GM12801 (cell line): Measurements from ENCODE around the gene ZZZ3.

Experiments
- CTCF ChIP-seq: IDR thresholded peaks from one replicate; pipeline ENCODE4 v1.5.1; 2011; ENCODE audit warnings: control low read depth; ENCODE audit not compliant: insufficient read length; ENCODE audit errors: extremely low read depth

ZZZ3 gene

DNA sequence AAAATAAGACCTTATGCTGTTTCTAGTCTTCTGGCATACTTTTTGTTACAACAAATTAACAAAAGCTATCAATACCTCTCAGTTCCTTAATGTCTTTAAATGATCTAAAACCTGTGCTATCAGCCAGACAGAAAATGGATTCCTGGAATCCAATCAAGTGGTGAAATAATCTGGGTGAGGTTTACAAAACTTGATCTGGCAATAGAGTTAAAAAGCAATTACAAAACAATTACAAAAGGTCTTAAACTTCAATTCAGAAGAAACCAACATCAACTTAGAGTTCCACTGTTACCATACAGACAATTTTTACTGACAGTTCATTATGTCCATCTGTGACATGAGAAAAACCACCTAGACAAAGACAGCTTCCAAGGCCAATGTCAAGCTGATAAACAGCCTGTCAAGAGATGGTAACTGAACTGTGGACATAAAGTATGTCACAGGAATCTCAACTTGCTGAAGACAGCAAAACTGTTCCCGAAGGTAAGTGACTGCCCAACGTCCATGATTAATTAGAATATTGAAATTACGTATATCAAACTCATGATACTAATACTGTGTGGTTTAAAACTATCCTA, 17.4 kb downstream of the ZZZ3 start:
- no peak for TF ChIP-seq CTCF

DNA sequence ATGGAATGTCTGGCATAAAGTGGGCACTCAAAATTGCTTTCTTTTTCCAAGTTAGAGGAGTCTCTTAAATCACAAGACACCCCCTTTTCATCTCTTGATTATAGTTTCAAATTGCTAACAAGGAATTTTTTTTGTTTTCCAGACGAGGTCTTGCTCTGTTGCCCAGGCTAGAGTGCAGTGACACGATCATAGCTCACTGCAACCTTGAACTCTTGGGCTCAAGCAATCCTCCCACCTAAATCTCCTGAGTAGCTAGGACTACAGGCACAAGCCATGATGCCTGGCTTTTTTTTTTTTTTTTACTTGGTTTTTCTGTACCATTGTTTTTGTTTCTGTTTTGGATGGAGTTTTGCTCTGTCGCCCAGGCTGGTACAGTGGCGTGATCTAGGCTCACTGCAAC, 20.8 kb downstream of the ZZZ3 start:
- TF ChIP-seq CTCF, result no peak

DNA sequence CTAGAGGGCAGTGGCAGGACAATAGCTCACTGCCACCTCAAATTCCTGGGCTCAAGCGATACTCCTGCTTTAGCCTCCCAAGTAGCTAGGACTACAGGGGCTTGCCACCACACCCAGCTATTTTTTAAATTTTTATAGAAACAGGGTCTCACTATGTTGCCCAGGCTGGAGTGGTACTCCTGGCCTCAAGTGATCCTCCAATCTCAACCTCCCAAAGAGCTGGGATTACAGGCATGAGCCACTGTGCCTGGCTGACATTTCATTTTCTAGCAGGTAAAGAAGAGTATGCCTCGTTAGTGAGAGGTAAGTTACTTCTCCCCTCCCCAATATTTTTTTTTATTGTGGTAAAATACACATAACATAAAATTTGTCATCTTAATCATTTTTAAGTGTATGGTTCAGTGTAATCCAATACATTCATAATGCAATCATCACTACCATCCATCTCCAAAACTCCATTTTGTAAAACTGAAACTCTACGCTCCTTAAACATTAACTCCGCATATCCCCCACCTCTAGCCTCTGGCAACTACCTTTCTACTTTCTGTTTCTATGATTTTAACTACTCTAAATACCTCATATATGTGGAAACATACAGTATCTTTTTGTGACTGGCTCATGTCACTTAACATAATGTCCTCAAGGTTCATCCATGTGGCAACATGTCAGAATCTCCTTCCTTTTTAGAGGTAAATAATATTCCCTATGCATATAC, 22.4 kb downstream of the ZZZ3 start:
- no peak for TF ChIP-seq CTCF

GRCh38 chr1:77658271-77658670, 24.2 kb downstream of the ZZZ3 start:
- TF ChIP-seq CTCF, result no peak

DNA sequence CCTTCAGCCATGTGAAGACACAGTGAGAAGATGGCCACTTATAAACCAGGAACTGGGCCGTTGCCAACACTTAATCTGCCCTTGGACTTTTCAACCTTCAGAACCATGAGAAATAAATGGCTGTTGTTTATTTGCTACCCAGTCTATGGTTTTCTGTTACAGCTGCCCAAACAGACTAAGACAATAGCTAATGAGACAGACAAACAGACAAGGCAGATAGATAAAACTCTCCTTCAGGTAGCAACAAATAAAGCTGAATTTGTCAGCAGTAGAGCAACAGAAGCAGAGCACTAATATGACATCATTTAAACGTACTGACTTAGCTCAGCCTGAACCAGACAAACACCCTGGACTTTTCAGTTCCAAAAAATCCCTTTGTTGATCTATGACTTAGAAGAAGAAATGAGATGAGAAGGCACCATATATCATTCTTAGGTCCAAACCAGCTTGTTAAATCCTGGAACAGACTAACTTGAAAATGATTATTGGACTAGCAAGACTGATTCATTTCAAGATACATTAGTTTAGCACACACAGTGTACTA, 27.0 kb downstream of the ZZZ3 start:
- no peak for TF ChIP-seq CTCF

- no peak for TF ChIP-seq CTCF
Observed at GRCh38 chr1:77652970-77653516, 29.4 kb downstream of the ZZZ3 start.

DNA sequence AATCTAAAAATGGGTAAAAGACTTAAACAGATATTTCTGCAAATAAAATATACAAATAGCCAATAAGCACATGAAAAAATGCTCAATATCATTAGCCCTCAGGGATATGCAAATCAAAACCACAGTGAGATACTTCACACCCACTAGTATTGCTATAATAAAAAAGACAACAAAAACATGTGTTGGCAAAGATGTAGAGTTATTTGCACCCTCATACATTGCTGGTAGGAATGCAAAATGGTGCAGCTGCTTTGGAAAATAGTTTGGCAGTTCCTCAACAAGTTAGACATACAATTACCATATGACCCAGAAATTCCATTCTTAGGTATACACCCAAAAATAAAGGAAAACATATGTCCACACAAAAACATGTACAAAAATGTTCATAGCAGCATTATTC, 30.2 kb downstream of the ZZZ3 start:
- no peak for TF ChIP-seq CTCF
